ENCODE results near the gene ICAM5.
"Not testable (repeated sequence)": the region's sequence is repeated elsewhere in the genome, so short reads cannot be mapped to it uniquely, and the experiment has no call there.

The ICAM5 gene

DNA sequence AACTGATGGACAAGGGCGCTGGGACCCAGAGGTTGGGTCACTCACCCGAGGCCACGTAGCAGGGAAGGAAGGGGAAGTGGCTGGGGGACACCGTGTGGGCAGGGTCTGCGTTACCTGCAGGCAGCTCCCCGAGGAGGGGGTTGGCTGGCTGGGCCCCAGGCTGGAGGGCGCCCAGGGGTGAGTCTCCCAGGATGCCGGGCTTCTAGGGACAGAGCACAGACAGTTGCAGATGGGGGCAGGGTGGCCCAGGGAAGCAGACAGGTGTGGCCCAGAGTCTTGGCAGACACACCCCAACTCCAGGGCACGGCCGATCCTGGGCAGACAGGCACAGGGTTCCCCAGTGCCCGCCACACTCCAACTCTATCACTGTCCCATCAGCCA, 31.7 kb downstream of the ICAM5 start:
- no peak for DNase-seq

DNA sequence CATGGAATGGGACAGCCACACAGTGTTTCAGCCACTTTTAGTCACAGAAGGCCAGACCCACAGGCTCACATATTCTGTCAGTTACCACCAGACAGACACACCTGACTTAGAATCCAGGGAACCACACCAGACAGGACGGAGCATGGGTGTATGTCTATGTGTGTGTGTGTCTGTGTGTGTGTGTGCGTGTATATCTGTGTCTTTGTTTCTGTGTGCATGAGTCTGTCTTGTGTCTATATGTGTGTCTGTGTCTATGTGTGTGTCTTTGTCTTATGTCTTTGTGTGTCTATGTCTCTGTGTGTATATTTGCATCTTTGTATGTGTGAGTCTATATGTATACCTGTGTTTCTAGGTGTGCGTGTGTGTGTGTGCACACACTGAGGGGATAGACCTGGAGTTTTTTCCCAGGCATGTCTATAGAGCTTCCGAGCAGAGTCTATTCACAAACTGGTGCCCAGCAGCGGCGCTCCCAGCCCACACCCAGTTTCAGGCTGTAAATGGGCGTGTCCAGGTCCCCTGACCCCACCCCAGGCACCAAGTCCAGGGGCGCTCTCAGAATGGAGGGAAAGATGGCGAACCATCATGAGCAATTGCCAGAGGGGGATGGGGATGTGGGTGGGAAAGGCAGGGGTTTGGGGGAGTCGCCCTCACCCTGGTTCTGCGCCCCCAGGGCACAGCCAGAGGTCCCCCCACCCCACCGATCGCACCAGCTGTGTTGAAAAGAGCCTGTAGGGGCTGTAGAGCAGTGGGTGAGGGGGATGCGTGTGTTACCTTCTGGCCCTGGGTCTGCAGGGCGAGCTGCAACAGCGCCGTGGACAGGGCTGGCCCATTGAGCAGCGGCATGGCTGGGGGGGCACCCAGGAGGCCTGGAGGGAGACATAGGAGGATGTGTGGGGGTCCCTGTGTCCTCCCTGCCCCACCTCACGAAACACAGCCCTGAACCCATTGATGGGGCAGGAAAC, 32.4 kb downstream of the ICAM5 start:
- DNase-seq: no peak

DNA sequence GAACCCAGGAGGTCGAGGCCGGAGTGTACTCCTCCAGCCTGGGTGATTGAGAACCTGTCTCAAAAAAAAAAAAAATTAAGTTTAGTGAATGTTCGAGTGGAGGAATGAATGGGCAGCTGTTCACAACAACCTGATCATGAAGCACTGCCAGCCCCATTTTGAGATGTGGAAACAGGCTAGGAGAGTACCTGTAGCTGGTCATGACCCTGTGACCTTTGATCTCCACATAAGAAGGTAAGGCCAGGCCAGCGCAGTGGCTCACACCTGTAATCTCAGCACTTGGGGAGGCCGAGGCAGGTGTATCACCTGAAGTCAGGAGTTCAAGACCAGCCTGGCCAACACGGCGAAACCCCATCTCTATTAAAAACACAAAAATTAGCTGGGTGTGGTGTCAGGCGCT, 36.0 kb downstream of the ICAM5 start:
- no peak for DNase-seq

DNA sequence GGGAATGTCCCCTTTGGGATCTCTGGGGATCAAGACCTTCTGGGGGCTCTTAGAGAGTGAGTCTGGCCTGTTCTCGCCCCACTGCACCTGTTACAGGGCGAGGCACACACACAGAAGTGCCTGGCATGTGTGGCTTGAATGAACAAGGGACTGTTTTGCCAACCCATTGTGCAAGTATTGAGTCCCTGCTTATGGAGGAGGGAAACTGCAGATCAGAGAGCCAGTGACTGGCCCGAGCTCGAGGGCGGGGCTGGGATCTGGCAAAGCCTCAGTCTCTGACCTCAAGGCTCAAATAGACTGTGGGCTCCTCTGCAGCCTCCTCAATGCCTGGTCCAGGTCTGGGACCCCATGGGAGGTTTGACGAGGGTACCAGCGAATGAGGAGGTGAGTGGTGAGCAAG, 38.0 kb downstream of the ICAM5 start:
- DNase-seq: no peak

DNA sequence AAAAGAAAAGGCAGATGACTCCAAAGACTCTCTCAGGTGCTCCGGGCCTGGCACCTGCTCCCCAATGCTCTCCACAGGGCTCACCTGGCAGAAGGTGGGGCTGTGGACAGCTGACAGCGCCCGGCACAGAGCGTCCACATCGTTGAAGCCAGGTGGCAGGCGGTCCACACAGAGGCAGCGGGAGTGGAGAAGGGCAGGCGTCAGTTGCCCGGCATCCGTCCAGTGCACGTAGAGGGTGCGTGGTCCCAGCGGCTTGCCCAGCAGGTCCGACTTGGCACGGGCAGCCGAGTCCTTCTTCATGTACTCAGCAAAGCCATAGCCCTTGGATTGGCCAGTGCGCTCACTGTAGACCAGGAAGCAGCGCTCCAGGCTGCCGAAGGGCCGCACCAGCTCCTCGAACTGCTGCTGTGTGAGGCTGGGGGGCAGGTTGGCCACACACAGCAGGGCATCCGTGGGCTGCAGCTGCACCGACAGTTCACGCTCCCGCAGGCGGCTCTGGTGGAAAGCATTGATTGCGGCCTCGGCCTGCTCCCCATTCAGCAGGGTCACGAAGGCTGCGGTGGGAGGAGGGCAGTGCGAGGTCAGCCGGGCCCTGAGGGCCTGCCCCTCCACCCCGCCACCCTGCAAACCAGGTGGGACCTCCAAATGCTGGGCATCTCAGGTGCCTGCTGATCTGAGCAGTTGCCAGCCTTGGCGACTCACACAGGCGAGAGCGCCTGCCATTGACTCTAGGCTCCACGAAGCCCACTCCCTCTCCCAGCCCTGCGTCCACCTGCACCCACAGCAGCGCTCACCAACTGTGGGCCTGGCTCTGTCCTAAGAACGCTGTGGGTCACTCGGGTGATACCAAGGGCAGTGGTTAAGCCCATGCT, 39.0 kb downstream of the ICAM5 start:
- DNase-seq: no peak

DNA sequence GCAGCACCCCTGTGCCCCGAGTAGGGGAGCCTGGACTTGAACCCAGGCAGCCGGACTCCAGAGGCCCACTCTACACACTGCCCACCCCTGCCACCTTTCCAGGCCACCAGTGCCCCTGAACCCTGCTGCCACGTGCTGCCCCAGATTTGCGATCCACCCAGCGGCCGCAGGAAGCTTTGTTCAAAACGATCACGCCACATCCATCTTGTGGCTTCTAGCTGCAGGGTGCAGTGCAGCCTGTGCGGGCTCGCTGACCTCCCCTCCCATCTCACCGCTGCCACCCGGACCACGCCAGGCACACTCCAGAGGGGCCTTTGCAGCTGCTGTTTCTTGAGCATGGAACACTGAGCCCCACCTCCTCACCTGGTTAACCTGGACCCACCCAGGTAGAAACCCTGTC, 39.8 kb downstream of the ICAM5 start:
- no peak for DNase-seq

DNA sequence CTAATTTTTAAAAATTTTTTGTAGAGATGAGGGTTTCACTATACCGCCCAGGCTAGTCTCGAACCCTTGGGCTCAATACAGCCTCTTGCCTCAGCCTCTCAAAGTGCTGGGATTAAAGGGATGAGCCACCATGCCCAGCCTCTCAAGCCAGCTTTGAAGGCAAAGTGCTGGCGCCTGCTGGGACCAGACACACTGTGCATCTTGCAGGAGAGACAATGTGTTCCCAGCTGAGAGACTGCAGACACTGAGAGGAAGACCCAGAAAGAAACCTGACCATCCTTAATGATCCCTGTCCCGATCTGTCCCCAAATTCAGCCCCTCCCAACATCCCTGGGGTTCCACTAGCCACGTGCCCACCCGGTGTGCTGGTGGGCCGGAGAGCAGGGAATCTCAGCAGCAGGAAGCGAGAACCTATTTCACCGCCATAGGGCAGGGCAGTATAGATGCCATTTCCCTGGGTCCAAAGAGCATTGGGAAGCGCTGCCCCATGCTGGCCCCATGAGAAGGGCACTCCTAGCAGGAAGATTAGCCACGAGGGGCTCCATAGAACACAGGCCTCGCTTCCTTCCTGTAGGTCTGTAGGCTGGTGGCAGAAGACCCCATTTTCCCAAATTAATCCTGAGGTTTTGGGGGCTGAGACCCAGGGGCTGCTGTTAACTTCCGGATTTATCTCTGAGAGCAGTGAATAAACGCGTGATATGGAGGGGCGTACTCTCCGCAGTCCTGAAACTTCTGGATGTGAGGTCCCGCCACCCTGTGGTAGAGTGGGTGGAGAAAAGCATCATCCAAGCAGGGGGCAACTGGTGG, 42.6 kb downstream of the ICAM5 start:
- no peak for DNase-seq

DNA sequence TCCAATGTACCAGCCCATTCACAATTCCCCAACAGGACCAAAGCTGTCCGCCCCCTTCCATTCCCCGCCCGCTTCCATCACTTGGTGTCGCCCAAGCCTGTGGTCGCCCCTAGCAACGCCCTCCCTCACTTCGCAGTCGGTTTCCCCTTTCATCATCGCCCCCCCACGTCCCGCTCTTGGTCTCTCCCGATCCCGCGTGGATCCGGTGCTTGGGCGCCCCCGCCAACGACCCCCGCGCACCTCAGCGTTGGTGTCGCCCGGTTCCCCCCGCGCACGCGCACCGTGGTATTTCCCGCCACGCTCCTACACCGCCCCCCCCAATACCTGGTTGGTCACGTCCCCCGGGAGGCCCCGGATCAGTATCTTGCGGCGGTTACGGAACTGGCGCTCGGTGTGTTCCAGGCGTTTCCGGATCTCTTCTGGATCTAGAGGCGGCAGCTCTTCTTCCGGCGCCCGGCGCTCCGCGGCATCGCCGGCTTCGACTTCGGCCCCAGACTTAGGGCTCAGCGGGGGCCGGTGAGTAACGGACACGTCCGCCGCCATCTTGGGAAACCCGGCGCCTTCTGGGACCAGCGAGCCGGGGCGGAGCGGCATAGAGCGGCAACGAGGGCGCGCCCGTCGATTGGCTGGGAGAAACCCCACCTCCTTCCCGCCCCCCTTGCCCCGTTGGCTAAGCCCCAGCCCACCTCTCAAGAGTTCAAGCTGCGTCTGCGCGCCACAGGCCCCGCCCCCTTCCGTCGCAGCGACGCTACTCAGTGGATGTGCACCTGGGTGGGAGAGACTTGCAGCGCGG, 43.4 kb downstream of the ICAM5 start, which contains the start of gene RAVER1:
TSS of gene RAVER1 (minus strand) at position 565 of the 793 bp plus-strand sequence. CDS start at position 543, 22 bp downstream.
- DNase-seq: peak; percentile 84

DNA sequence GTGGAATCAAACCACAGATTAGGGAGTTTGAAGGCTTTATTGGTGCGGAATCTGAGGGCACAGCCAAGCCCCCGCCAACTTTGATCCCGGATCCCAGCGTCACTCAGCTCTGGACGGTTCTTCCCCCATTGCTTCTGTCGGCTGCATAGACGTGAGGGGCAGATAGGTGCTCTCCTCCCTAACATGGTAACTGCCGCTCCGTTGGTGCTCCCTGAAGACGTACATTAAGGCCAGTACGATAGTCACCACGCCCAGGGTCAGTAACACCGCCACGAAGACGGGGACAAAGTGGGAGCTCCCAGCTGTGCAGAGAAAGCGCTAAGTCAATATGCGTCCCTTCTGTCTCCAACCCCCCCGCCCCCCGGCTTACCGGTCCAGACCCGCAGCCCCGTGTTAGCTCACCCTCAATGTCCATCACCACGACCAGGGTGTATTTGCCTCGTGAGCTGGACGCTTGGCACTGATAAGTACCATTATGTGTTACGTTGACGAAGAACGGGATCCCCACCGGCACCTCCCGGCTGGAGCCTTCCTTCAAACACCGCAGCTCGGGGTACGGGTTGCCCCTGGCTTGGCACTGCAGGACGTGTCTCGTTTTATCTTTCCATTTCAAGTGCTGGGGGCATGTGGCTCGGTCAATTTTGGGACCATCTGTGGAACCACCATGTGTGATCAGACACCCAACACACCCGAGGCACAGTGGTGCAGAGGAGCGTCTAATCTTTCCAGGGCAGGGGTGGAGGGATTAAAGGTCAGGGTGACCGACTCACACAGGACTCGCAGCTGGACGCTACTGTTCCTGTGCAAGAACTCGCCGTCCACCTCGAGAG, 44.2 kb downstream of the ICAM5 start:
- DNase-seq: no peak

DNA sequence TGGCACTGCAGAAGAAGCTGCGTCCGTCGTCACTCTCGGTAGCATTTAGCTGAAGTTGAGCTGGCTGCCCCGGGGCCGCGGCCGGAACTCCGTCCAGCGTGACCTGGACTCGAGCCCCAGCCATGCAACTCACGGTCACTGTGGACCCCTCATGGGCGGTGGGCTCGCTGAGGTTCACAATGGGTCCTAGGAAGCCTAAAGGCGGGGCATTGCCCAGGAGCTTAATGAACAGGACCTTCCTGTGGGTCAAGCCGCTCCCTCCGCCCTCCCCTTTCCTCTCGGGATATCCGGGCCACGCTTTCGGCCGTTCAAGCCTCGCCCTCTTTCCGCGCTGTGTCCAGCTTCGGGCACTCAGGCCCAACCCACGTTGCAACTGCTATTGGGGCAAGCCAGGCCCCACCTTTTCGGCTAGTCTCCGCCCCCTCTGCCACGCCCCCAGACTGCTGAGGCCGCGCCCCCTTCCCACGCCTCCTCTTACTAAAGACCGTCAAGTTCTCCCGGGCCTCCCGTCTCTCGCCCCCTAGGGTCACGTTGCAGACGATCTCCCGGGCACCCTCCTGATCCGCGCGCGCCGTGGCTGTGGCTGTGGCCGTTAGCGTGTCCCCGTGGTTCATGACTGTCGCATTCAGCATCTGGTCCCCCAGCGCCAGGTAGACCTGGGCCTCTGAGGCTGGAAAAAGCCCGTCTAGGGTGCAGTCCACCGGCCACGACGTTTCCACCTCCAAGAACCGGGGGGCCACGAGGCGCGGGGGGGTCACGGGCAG, 45.0 kb downstream of the ICAM5 start:
- DNase-seq: peak; percentile 37

DNA sequence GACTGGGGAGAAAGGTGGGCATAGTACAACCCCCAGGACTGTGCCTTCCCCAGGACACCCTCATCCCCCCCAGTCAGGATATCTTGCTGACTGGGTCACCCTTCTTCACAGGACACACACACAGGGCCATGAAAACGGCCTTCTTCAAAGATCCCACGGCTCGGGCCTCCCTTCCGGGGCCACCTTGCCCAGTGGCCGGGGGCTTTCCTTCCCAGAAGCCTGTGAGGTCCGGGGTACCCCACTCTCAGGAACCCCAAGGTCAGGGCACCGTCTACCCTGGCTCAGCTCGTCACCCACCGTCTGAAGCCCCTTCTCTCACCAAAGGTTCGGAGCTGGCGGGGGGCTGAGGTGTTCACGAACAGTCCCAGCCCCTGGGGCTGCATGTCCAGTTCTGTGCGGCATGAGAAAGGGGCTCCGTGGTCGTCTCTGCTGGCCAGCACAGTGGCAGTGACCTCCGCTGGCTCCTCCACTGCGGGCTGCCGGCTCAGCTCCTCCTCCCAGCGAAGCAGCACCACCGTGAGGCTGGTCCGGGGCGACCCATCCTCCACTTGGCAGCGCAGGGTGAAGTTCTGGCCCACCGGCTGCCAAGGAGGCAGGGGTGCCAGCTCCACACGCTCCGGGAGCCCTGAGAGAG, 45.7 kb downstream of the ICAM5 start:
- DNase-seq: no peak

DNA sequence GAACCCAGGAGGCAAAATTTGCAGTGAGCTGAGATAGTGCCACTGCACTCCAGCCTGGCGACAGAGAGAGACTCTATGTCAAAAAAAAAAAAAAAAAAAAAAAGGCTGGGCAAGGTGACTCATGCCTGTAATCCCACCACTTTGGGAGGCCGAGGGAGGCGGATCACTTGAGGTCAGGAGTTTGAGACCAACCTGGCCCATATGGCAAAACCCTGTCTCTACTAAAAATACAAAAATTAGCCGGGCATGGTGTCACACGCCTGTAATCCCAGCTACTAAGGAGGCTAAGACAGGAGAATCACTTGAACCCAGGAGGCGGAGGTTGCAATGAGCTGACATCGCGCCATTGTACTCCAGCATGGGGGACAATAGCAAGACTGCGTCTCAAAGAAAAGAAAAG, 47.0 kb downstream of the ICAM5 start:
- not testable (repeated sequence) for DNase-seq

DNA sequence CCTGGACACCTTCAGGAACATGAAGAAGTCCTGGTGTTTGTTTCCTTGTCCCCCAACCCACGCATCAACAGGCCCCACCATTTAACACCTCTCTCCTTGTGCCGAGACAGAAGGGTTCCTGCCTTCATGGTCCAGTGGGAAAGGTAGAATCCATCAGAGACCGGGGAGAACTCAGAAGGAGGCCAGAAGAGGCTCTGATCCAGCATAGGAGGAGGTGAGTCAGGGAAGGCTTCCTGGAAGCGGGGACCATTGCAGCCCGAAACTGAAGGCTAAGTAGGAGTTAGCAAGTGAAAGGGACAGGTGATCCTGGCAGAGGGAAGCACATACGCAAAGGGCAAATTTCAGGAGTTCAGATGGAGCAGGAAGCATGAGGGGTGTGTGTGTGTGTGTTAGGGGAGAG, 49.2 kb downstream of the ICAM5 start:
- DNase-seq: no peak

DNA sequence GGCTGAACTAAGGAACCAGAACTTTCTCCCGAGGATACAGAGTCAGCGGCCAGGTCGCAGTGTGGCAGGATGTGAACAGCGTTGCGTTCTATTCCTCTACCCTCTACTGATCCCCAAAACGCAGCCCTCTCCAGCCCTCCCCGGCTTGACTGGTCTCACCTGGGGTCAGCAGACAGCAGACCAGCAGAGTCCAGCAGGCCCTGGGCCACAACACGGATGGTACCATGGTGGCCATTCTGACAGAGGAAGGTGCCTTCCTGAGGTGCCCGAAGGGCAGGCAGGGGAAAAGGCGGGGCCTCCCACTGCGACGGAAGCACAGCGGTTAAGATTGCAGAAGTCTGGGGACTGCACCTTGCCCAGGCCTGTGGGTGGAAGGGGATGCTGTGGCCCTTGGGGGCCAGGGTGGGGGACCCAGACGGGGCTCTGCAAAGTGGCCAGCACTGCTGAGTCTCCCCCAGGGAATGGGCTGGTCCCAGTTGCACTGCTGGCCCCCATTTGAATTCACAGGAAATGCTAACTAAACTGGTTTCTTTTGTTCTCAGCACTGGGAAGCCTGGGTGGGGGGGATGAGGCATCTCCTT, 49.7 kb downstream of the ICAM5 start, which contains the start of gene ICAM3:
TSS of gene ICAM3 (minus strand) at position 245 of the 581 bp plus-strand sequence. CDS start at position 235, 10 bp downstream.
- DNase-seq: no peak

DNA sequence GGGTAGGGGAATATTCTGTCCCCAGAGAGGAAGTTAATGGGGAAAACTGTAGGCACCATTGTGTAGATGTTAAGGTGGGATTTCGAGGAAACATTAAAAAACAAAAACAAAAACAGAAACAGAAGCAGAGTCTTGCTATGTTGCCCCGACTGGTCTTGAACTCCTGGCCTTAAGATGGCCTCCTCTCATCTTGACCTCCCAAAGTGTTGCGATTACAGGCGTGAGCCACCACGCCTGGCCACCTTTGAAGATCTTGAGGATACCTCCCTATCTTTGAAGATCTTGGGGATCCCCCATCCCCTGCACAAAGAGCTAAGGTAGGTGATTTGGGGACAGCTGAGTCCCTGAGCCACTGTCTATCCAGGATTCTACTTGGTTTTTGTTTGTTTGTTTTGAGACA, 50.2 kb downstream of the ICAM5 start:
- DNase-seq: no peak

DNA sequence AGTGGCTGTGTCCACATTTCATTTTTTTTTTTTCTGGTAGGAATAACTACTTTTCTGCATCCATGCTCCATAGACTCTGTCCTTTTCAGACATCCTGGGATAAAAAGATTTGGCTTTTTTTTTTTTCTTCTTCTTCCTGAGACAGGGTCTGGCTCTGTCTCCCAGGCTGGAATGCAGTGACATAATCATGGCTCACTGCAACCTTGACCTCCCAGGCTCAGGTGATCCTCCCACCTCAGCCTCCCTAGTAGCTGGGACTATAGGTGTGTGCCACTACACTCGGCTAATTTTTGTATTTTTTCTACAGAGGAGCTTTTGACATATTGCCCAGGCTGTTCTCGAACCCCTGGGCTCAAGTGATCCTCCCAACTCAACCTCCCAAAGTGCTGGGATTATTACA, 53.7 kb downstream of the ICAM5 start:
- no peak for DNase-seq

DNA sequence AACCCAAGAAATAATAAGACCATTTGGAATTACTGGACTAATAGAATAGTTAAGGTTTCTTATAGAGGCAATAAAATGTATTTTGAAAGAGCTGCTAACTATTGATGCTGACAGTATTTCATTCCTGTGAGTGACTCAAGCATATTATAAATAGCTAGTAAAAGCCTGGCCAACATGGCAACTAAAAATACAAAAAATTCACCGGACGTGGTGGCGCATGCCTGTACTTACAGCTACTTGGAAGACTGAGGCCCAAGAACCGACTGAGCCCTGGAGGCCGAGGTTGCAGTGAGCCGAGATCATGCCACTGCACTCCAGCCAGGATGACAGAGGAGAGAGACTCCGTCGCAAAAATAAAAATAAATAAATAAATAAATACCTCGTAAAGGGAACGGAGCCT, 55.0 kb downstream of the ICAM5 start:
- DNase-seq: no peak

Measured in NCI-H2029 treated with DMSO at 0.1 percent for 48 hours (cell line).